RKO (cell line): ENCODE data around the gene TTBK2.
"Not testable (repeated sequence)": the region's sequence is repeated elsewhere in the genome, so short reads cannot be mapped to it uniquely, and the experiment has no call there.

Experiments
- DNase-seq: peaks from one replicate; pipeline ENCODE4 v3.0.0-alpha.2; 2016; ENCODE audit warnings: low spot score

Gene TTBK2

DNA sequence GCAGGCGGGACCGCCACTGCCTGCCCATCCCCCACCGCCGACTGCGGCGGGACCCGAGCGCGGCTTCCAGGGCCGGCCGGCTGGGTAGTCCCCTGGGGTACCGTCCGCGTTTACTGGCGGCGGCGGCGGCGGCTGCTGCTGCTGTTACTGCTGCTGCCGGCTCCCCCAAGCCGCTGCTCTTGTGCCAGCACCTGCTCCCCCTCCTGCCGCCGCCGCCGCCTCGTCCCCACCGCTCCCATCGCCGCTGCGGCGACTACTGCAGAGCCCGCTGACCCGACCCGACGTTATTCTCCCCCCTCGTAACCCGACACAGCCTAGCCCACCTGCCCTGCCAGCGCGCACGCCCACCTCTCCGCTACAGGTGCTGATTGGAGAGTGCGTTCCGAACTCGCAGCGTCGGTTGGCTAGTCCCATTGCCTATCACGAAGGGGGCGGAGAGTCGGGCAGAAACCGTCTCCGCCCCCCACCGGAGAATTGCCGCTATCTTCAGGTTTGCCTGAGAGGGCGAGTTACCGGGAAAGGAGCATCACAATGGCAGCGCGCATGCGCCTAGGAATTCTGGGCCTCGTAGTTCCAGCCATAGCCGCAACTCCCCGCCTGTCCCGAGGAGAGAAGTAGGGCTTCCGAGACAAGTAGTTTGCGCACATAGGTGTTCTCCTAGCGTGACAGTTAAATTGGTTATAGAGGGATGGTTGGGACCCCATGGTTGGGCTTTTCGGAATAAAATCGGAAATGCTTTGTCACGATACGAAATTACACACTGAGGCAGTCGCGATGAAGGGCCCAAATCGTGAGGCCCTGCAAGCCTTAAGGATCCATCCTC, at the start of gene TTBK2:
Gene TTBK2, minus strand, starts transcription at position 260 of the 823 bp plus-strand sequence. CDS start 42,161 bp downstream, outside the sequence.
- DNase-seq: peak; percentile 98

DNA sequence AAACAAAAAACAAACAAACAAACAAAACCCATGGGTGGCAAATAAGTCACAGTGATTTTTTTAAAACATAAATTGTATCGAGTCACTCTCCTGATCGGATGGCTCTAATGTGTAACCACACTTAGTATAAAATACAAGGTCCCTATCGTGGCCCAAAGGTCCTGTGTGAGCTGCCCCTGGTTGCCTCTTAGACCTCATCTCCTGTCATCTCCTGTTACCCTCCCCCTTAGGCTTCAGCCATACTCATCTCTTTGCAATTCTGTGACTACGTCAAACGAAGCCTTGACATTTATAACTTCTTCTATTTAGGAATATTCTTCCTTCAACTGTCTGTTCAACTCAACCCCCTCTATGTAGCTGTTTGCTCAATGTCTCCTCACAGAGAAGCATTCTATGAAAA, 43.9 kb upstream of the TTBK2 start:
- no peak for DNase-seq

DNA sequence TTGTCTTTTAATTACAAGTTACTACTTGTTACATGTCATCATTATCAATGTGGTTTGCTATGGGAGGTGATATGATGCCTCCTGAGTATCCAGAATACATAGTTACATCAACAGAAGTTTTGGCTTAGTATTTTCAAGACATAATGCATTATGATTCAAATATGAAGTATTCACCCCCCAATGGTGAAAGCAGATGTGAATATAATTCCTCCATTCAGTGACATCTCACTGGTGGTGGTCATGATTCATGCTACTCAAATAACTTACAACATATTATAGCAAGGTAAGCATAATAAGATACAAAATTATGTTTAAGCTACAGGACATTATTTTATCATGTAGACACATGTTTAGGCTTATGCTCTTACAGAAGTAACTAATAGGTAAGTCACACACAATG, 34.9 kb upstream of the TTBK2 start:
- DNase-seq: no peak

DNA sequence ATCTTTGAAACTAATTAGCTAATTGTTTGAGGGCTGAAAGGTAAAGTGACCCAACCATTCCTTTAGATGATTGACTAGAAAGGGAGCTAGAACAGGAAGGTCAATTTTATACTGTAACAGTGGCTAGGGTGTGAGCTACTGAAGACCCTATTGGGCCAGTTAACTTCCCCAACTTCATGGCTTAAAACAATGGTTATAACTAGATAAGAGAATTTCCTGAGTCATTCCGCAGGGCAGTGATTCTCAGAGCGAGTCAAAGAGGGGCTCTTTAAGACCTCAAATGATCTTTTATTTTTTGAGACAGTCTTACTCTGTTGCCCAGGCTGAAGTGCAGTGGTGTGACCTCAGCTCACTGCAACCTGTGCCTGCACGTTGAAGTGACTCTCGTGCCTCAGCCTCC, 33.7 kb upstream of the TTBK2 start:
- DNase-seq: no peak

- not testable (repeated sequence) for DNase-seq
Measured at GRCh38 chr15:42948898-42949297, 28.3 kb upstream of the TTBK2 start.

DNA sequence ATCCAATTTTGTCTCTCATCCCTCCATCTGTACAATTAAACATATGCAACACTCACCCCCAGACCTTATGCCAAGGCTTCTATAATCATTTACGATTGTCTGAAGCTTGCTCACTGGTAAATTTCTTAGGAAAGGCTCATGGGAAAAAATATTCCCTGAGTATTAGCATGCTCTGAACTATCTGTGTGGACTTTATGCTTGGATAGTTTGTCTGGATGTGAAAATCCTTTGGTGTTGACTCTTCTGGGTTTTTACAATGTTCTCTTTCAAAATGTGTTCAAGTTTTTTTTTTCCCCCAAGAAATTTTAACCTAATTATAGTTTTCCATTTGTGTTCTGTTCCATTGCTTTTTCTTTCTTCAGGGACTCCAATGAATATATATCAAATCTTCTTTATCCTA, 19.9 kb upstream of the TTBK2 start:
- no peak for DNase-seq

DNA sequence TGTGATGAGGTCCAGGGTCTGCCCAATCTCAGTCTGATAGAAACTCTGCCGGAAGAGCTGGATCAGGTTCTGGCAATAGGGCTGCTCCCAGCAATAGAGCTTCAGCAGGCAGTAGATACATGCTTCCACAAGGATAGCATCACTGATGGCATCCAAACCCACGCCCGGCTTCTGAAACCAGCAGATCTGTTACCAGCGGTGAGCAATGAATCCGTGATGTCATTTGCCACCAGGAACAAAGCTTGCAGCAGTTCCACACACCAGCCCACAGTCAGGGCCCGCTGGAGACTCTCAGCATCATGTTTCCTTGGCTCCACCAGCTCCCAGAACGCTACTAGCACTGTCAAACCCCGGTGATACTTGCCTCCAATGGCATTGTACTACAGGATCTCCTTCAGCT, 19.3 kb upstream of the TTBK2 start:
- no peak for DNase-seq

- no peak for DNase-seq
Measured at GRCh38 chr15:42937143-42937542, 16.6 kb upstream of the TTBK2 start.

DNA sequence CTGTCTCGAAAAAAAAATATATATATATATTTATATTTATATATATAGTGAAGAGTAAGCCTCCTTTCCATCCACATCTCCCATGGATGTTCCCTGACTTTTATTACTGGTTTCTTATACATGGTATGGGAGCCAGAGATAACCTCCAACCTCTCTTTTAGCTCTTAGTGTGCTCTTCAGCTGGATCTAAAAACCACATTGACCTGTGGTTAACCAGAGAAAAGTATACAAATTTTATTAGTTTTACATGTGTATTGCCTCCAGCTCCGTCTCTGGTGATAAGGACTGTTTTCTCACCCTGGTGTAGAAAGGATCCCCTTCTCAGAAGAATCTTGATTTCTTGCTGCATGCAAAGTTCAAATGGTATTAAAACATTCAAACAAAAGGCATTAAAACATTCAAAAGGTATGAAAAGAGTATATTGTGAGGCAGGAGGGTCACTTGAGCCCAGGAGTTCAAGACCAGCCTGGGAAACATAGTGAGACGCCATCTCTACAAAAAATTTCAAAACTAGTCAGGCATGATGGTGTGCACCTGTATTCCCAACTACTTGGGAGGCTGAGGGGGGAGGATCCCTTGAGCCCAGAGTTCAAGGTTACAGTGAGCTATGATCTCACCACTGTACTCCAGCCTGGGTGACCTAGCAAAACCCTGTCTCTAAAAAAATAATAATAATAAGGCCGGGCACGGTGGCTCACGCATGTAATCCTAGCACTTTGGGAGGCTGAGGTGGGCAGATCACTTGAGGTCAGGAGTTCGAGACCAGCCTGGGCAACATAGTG, 13.5 kb upstream of the TTBK2 start:
- DNase-seq: no peak

DNA sequence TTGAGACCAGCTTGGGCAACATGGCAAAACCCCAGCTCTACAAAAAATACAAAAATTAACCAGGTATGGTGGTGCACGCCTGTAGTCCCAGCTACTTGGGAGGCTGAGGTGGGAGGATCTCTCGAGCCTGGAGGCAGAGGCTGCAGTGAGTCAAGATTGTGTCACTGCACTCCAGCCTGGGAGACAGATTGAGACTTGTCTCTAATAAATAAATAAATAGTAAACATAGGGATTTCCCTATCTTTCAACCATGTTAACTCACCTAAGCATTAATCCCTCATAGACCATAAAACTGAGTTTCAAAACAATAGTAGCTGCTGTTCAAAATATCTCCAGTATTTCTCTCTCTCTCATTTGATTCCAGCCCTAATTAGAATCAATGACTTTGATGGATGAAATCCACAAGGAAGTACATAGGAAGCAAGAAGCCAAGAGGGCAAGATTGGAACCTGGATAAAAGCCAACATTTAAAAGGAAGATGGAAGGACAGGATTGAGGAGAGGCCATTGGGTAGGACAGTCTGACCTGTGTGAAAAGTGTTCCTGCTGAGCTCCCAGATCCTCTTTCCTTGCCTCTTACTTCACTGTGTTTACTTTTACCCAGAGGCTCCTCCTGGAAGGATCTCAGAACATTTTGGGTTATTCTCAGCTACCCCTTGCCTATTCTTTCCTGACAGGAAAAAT, 12.4 kb upstream of the TTBK2 start:
- no peak for DNase-seq

DNA sequence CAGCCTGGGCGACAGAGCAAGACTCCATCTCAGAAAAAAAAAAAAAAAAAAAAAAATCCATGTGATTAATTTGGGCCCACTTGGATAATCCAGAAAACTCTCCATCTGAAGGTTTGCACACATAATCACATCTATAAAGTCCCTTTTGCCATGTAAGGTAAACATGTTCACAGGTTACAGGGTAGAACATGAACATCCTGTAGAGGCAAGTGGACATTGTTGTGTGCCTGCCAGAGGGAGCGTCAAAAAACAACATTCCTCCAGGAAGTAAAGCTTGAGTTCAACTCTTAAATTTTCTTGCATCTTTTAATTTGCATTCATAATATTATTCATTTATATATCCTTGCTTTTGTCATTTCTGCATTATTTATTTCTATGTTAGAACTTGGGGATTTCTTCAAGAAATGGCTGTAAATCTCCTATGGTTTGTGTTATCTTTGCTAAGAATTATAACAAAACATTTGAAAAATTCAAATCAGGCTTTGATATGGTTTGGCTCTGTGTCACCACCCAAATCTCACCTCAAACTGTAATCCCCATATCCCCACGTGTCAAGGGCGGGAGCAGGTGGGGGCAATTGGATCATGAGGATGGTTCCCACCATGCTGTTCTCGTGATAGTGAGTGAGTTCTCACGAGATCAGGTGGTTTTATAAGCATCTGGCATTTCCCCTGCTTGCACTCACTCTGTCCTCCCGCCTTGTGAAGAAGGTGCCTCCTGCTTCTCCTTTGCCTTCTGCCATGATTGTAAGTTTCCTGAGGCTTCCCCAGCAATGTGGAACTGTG, 11.3 kb upstream of the TTBK2 start:
- DNase-seq: no peak

DNA sequence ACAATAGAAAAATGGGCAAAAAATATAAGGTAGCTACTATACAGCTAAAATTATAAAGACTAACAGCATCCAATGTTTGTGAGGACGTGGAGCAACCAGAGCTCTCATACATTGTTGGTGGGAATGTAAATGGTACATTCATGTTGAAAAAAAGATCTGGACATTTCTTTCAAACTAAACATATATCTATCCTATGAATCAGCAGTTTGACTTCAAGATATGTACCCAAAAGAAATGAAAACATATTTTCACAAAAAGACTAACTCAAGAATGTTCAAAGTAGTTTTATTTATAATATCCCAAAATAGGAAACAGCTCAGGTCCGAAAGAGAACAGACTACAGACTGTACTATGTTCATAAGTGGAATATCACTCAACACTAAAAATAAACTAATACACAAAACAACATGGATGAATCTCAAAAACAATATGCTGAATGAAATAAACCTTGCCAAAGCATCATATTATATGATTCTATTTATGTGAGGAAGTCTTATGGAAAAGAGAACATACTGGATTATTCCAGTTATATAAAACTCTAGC, 8.8 kb upstream of the TTBK2 start:
- no peak for DNase-seq

- DNase-seq: no peak
Measured at GRCh38 chr15:42921342-42921731, 759 bp upstream of the TTBK2 start.

- DNase-seq: peak; percentile 75
Measured at GRCh38 chr15:42919799-42920518, 619 bp downstream of the TTBK2 start.

GRCh38 chr15:42919308-42919707, 1.3 kb downstream of the TTBK2 start:
- peak; percentile 15 for DNase-seq

DNA sequence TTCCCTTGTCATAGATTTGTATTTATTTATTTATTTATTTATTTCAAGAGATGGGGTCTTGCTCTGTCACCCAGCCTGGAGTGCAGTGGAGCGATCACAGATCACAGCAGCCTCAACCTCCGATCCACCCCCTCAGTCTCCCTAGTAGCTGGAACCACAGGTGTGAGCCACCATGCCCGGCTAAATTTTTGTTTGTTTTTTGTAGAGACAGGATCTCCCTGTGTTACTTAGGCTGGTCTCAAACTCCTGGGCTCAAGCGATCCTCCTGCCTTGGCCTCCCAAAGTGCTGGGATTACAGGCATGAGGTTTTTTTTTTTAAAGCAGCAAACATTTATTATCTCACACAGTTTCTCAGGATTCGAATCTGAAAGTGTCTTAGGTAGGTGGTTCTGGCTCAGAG, 2.5 kb downstream of the TTBK2 start:
- DNase-seq: no peak

DNA sequence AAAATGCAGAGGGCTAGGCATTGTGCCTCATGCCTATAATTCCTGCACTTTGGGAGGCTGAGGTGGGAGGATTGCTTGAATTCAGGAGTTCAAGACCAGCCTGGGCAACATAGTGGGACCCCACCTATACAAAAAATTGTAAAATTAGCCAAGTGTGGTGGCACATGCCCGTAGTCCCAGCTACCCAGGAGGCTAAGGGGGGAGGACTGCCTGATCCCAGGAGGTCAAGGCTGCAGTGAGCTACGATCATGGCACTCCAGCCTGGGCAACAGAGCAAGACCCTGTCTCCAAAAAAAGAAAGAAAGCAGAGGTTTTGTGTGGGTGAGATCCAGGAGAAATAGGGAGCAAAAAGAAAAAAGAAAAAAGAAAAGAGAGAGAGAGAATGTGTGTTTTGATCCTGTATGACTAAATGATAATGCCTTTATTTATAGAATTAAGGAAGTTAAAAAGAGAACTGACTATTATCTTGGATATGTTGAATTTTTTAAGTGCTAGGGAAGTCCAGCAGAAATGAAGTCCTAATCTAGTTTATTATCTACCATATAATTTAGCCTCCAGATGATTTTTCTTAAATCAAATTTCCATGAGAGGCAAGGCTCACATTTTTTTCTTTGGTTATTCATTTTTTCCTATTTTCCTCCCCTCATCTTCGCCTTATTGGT, 4.8 kb downstream of the TTBK2 start:
- DNase-seq: no peak

DNA sequence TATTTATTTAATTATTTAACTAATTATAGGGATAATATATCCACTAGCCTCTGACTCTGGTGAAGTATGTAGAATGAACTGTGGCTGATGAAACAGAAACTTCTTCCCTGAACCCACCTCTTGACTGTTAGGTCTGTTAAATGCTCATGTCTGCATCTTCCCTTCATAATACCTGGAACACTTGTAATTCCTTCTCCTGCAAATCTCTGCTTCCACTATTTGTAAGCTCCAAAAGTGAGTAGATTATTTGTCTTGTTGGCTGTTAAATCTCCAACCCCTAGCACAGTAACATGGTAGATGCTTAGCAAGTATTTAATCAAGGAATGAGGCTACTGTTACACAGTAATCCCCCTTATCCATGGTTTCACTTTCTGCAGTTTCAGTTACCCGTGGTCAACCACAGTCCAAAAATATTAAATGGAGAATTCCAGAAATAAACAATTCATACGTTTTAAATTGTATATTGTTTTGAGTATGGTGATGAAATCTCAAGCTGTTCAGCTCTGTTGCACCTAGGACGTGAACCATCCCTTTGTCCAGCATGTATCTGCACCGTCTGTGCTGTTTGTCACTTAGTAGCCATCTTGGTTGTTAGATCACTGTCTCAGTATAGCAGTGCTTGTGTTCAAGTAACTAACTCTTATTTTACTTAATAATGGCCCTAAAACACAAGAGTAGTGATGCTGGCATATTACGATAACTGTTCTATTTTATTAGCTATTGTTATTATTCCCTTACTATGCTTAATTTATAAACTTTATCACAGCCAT, 5.7 kb downstream of the TTBK2 start:
- no peak for DNase-seq

GRCh38 chr15:42911058-42911592, 9.5 kb downstream of the TTBK2 start:
- no peak for DNase-seq
